HG03469 (cell line): ENCODE measurements around the gene NDST3.
"Not testable (repeated sequence)": the region's sequence is repeated elsewhere in the genome, so short reads cannot be mapped to it uniquely, and the experiment has no call there.

Experiments used
- ATAC-seq: cut with Tn5 transposase; IDR thresholded peaks from one replicate; pipeline ENCODE4 v1.9.1; 2021; ENCODE audit warnings: mild to moderate bottlenecking, moderate library complexity, moderate number of reproducible peaks; ENCODE audit not compliant: unreplicated experiment

The NDST3 gene

GRCh38 chr4:118296729-118297128 is 262.4 kb downstream of the NDST3 start:
- no peak for ATAC-seq

- not testable (repeated sequence) for ATAC-seq
These were observed 265.3 kb downstream of the NDST3 start for GRCh38 chr4:118299619-118300018.

- no peak for ATAC-seq
These were observed 273.4 kb downstream of the NDST3 start for GRCh38 chr4:118307643-118308042.
